HEK293T (cell line): ENCODE data around the gene EPHB2.

Source experiments
- CTCF ChIA-PET: fragments of 350-600 bp; formaldehyde crosslinking; extraction: SDS; loops from one replicate; lab custom pipeline; 2021; ENCODE audit warnings: antibody characterized with exemption, inconsistent platforms; lab: Yijun Ruan, JAX
- POLR2A ChIA-PET: fragments of 350-600 bp; formaldehyde crosslinking; extraction: SDS; loops from one replicate; lab custom pipeline; 2020; ENCODE audit warnings: antibody characterized with exemption, inconsistent platforms; lab: Yijun Ruan, JAX
- DNase-seq: peaks from one replicate; pipeline ENCODE4 v3.0.0; 2012; ENCODE audit warnings: mixed read lengths; ENCODE audit errors: extremely low spot score
- ARNT ChIP-seq: fragments of 450-650 bp; IDR thresholded peaks from 2 replicates; pipeline ENCODE4 v1.6.1; 2017; ENCODE audit warnings: mild to moderate bottlenecking
- BHLHE40 ChIP-seq: fragments of 450-650 bp; IDR thresholded peaks from 2 replicates; pipeline ENCODE4 v1.6.1; 2016; ENCODE audit warnings: mild to moderate bottlenecking, moderate library complexity, borderline replicate concordance
- CTBP1 ChIP-seq: fragments of 450-650 bp; IDR thresholded peaks from 2 replicates; pipeline ENCODE4 v1.6.1; 2016; ENCODE audit warnings: borderline replicate concordance
- ELF4 ChIP-seq: fragments of 450-650 bp; IDR thresholded peaks from 2 replicates; pipeline ENCODE4 v1.6.1; 2017; ENCODE audit warnings: antibody characterized with exemption
- FOXA1 ChIP-seq: fragments of 450-650 bp; IDR thresholded peaks from 2 replicates; pipeline ENCODE4 v1.6.1; 2016; ENCODE audit warnings: mild to moderate bottlenecking
- FOXK2 ChIP-seq: fragments of 450-650 bp; IDR thresholded peaks from 2 replicates; pipeline ENCODE4 v1.6.1; 2016; ENCODE audit warnings: mild to moderate bottlenecking
- FOXM1 ChIP-seq: fragments of 450-650 bp; IDR thresholded peaks from 2 replicates; pipeline ENCODE4 v1.6.1; 2017; ENCODE audit warnings: mild to moderate bottlenecking, borderline replicate concordance
- HDGF ChIP-seq: fragments of 450-650 bp; IDR thresholded peaks from 2 replicates; pipeline ENCODE4 v1.6.1; 2017; ENCODE audit warnings: antibody characterized with exemption, borderline replicate concordance
- L3MBTL2 ChIP-seq: fragments of 450-650 bp; conservative IDR thresholded peaks from 2 replicates; pipeline ENCODE4 v1.6.1; 2016; ENCODE audit warnings: mild to moderate bottlenecking
- LEF1 ChIP-seq: fragments of 450-650 bp; IDR thresholded peaks from 2 replicates; pipeline ENCODE4 v1.6.1; 2017; ENCODE audit warnings: mild to moderate bottlenecking, borderline replicate concordance
- NFRKB ChIP-seq: fragments of 450-650 bp; IDR thresholded peaks from 2 replicates; pipeline ENCODE4 v1.6.1; 2016; ENCODE audit warnings: mild to moderate bottlenecking, moderate library complexity
- PKNOX1 ChIP-seq: fragments of 450-650 bp; IDR thresholded peaks from 2 replicates; pipeline ENCODE4 v1.6.1; 2016
- SP1 ChIP-seq: fragments of 450-650 bp; IDR thresholded peaks from 2 replicates; pipeline ENCODE4 v1.6.1; 2017
- SUZ12 ChIP-seq: fragments of 450-650 bp; IDR thresholded peaks from 2 replicates; pipeline ENCODE4 v1.6.1; 2016; ENCODE audit warnings: mild to moderate bottlenecking
- TARDBP ChIP-seq: fragments of 450-650 bp; IDR thresholded peaks from 2 replicates; pipeline ENCODE4 v1.6.1; 2016
- ZNF384 ChIP-seq: fragments of 450-650 bp; IDR thresholded peaks from 2 replicates; pipeline ENCODE4 v1.6.1; 2016

The EPHB2 gene

GRCh38 chr1:22914633-22915217 lies 204.1 kb downstream of the EPHB2 start:
- TF ChIP-seq PKNOX1 (no peak), LEF1 (no peak), ARNT (no peak), TARDBP (no peak), SUZ12 (no peak)
- CTCF ChIA-PET = no interaction called here
- POLR2A ChIA-PET = no interaction called here
- no peak for DNase-seq

- no peak for DNase-seq
- ChIA-PET POLR2A (no interaction called here), CTCF (no interaction called here)
- TF ChIP-seq NFRKB = no peak
- no peak for TF ChIP-seq FOXK2
- TF ChIP-seq HDGF = no peak
- TF ChIP-seq SP1 = no peak
- no peak for TF ChIP-seq TARDBP
Measured at GRCh38 chr1:22915231-22915630, 204.6 kb downstream of the EPHB2 start.

GRCh38 chr1:22915816-22916470 lies 205.3 kb downstream of the EPHB2 start:
- TF ChIP-seq L3MBTL2 (no peak), NFRKB (no peak), HDGF (no peak), CTBP1 (no peak), ARNT (no peak), ZNF384 (no peak), FOXA1 (no peak), TARDBP (no peak), FOXM1 (no peak), FOXK2 (no peak), ELF4 (no peak), SUZ12 (no peak), SP1 (no peak)
- ChIA-PET CTCF (no interaction called here), POLR2A (no interaction called here)
- no peak for DNase-seq

- CTCF ChIA-PET = no interaction called here
- no peak for DNase-seq
- TF ChIP-seq L3MBTL2 = no peak
- no peak for TF ChIP-seq CTBP1
- no peak for TF ChIP-seq BHLHE40
- no peak for TF ChIP-seq SP1
- no peak for TF ChIP-seq HDGF
- no peak for TF ChIP-seq FOXM1
- TF ChIP-seq FOXA1 = no peak
- no peak for TF ChIP-seq ZNF384
- no peak for TF ChIP-seq NFRKB
- no peak for TF ChIP-seq ELF4
- no peak for TF ChIP-seq TARDBP
- TF ChIP-seq FOXK2 = no peak
- TF ChIP-seq LEF1 = no peak
- TF ChIP-seq PKNOX1 = no peak
- TF ChIP-seq ARNT = no peak
- no peak for TF ChIP-seq SUZ12
- POLR2A ChIA-PET = no interaction called here
Measured at GRCh38 chr1:22916471-22916820, 205.8 kb downstream of the EPHB2 start.

- POLR2A ChIA-PET = no interaction called here
Measured at GRCh38 chr1:22917989-22918388, 207.3 kb downstream of the EPHB2 start.

More at GRCh38 chr1:22917989-22918388, 207.3 kb downstream of the EPHB2 start:
- TF ChIP-seq HDGF = no peak
- no peak for TF ChIP-seq ARNT
- TF ChIP-seq LEF1 = no peak
- no peak for TF ChIP-seq ZNF384
- no peak for TF ChIP-seq PKNOX1
- TF ChIP-seq TARDBP = no peak
- TF ChIP-seq FOXK2 = no peak
- TF ChIP-seq ELF4 = no peak
- no peak for TF ChIP-seq SUZ12
- TF ChIP-seq SP1 = no peak
- no peak for TF ChIP-seq BHLHE40
- no peak for TF ChIP-seq L3MBTL2
- TF ChIP-seq CTBP1 = no peak
- TF ChIP-seq FOXM1 = no peak
- TF ChIP-seq FOXA1 = no peak
- TF ChIP-seq NFRKB = no peak
- DNase-seq = no peak
- CTCF ChIA-PET = no interaction called here
